PC-3 (cell line): ENCODE results near the gene PAPPA.

Experiments used
- EZH2 ChIP-seq: fragments of 300-600 bp; sonication (generic); IDR thresholded peaks from one replicate; pipeline ENCODE4 v1.6.1; 2017; ENCODE audit warnings: antibody characterized with exemption, mild to moderate bottlenecking, low read length; ENCODE audit not compliant: unreplicated experiment
- EZH2phosphoT487 ChIP-seq: fragments of 300-600 bp; sonication (generic); IDR thresholded peaks from 2 replicates; pipeline ENCODE4 v1.6.1; 2018; ENCODE audit warnings: mild to moderate bottlenecking, antibody characterized with exemption, low read length, borderline replicate concordance
- TF ChIP-seq, protein P1 (sequence below): fragments of 300-600 bp; sonication (generic); conservative IDR thresholded peaks from 2 replicates; pipeline ENCODE4 v1.5.1; 2017; ENCODE audit warnings: antibody characterized with exemption, low read depth, mild to moderate bottlenecking, low read length

DNA sequence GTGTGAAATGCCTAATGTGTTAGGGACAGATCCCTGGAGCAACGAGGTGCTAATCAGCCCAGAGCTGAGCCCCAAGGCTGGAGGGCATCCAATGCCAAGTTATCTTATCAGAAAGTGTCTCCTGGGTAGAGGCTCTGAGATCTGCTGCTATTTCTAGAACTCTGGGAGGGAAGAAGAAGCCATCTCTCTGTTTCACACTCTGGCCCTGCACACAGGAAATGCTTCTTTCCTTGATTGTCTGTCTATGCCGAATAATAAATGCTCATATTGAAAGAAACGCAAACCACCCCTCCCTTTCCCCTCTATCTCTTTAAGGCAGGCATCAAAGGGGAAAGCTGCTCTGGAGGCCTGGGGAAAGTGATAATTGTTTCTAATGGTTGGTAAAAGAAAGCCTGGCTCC is 166.7 kb downstream of the PAPPA start:
- TF ChIP-seq, protein P1, sequence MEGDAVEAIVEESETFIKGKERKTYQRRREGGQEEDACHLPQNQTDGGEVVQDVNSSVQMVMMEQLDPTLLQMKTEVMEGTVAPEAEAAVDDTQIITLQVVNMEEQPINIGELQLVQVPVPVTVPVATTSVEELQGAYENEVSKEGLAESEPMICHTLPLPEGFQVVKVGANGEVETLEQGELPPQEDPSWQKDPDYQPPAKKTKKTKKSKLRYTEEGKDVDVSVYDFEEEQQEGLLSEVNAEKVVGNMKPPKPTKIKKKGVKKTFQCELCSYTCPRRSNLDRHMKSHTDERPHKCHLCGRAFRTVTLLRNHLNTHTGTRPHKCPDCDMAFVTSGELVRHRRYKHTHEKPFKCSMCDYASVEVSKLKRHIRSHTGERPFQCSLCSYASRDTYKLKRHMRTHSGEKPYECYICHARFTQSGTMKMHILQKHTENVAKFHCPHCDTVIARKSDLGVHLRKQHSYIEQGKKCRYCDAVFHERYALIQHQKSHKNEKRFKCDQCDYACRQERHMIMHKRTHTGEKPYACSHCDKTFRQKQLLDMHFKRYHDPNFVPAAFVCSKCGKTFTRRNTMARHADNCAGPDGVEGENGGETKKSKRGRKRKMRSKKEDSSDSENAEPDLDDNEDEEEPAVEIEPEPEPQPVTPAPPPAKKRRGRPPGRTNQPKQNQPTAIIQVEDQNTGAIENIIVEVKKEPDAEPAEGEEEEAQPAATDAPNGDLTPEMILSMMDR, result no peak
- no peak for TF ChIP-seq EZH2
- TF ChIP-seq EZH2phosphoT487, result no peak
